MM.1S (cell line): ENCODE measurements around the gene AP1G1.

ENCODE experiments used
- EZH2 ChIP-seq: fragments of 300-600 bp; sonication (generic); optimal IDR thresholded peaks from 2 replicates; pipeline ENCODE3; 2017; ENCODE audit warnings: low read depth, mild to moderate bottlenecking, antibody characterized with exemption, low read length, mixed read lengths
- EZH2phosphoT487 ChIP-seq: fragments of 300-600 bp; sonication (generic); IDR thresholded peaks from 2 replicates; pipeline ENCODE4 v1.6.1; 2018; ENCODE audit warnings: antibody characterized with exemption, low read length
- TF ChIP-seq, protein P1 (sequence below): fragments of 300-600 bp; sonication (generic); IDR thresholded peaks from 2 replicates; pipeline ENCODE4 v1.5.1; 2016; ENCODE audit warnings: antibody characterized with exemption, low read length, mixed read lengths

- TF ChIP-seq, protein P1, sequence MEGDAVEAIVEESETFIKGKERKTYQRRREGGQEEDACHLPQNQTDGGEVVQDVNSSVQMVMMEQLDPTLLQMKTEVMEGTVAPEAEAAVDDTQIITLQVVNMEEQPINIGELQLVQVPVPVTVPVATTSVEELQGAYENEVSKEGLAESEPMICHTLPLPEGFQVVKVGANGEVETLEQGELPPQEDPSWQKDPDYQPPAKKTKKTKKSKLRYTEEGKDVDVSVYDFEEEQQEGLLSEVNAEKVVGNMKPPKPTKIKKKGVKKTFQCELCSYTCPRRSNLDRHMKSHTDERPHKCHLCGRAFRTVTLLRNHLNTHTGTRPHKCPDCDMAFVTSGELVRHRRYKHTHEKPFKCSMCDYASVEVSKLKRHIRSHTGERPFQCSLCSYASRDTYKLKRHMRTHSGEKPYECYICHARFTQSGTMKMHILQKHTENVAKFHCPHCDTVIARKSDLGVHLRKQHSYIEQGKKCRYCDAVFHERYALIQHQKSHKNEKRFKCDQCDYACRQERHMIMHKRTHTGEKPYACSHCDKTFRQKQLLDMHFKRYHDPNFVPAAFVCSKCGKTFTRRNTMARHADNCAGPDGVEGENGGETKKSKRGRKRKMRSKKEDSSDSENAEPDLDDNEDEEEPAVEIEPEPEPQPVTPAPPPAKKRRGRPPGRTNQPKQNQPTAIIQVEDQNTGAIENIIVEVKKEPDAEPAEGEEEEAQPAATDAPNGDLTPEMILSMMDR, result no peak
- TF ChIP-seq EZH2phosphoT487, result no peak
- no peak for TF ChIP-seq EZH2
Observed at GRCh38 chr16:71754652-71755051, 54.0 kb downstream of the AP1G1 start.
